ENCODE measurements around the gene PDE4D.

PDE4D gene

DNA sequence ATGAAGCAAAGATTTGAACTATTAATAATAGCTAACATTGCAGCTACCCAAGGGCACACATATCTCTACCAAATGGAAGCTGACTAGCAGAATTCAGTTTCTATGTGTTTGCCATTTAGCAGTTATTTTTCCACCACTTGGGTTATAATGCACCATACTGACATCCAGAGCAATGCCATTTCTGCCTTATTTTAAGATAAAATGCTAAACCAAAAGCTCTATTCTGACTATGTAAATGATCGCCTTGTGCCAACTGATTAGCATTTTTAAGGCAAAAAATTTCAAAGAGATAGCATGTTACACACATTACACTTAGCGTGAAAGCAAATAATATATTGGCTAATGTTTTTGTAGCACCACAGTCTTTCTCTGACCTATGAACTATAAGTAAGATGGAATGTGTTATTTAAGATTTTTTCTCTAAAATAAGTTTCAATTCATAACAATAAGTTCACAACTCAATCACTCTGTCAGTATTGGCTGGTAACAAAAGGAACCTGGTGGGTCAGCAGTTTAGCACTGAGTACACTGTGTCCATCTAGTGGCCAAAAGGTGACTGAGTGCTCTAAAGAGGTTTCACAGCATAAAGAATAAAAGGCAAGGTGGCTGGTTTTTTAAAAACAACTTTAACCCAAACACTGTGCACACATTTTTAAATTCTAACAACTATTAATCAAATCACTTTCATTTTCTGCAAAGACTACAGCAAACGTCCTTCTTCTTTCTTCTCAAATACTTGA lies 443.5 kb downstream of the PDE4D start:
- TF ChIP-seq Cebpa-rat (IDR thresholded peaks at IDR 0.05), result no peak
- H3K27me3 ChIP-seq, result no peaks in the 10 kb centered on the region

DNA sequence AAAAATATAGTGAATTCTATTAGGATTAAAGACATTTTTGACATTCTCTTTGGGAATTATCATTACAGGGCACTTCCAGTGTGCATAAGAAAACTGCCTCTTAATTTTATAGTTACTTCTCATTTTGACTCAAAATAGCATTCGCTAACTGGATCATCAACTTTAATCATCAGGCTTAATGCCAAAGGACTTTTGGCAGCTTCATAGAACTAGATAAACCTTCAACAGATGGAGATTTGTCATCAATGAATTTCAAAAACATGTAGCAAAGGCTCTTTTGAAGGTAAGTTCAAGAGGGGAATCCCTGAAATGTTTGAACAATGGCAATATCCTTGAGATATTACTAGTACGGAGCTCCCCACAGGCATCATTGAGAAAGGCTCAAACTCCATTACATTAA lies 447.2 kb downstream of the PDE4D start:
- Histone ChIP-seq H3K27ac (no peak overlapping the region), H4K20me1 (no peaks in the 10 kb centered on the region), H3K4me3 (no peak overlapping the region), H3K36me3 (no peaks in the 10 kb centered on the region), H3K4me2 (no peak overlapping the region), H3K4me1 (no peaks in the 10 kb centered on the region), H3K27me3 (no peaks in the 10 kb centered on the region), H3K9ac (no peak overlapping the region), H3K9me3 (replicated peaks in 1 of 11) (0 out of 22 replicates have a peak, but pooled peaks cover 0 to 4% (median 0%) of the 10 kb centered on the region in 11 experiments)
- TF ChIP-seq Cebpa-rat (IDR thresholded peaks at IDR 0.05), result no peak

More for the DNA sequence above, 443.5 kb downstream of the PDE4D start:
- H3K9ac ChIP-seq, result no peak overlapping the region
- no peak overlapping the region for H3K27ac ChIP-seq
- H3K4me1 ChIP-seq, result no peaks in the 10 kb centered on the region
- no peak overlapping the region for H3K4me2 ChIP-seq
- no peaks in the 10 kb centered on the region for H3K36me3 ChIP-seq
- H3K9me3 ChIP-seq (replicated peaks in 1 of 11), result 0 out of 22 replicates have a peak, but pooled peaks cover 0 to 4% (median 0%) of the 10 kb centered on the region in 11 experiments
- H3K4me3 ChIP-seq, result no peak overlapping the region
- no peaks in the 10 kb centered on the region for H4K20me1 ChIP-seq

DNA sequence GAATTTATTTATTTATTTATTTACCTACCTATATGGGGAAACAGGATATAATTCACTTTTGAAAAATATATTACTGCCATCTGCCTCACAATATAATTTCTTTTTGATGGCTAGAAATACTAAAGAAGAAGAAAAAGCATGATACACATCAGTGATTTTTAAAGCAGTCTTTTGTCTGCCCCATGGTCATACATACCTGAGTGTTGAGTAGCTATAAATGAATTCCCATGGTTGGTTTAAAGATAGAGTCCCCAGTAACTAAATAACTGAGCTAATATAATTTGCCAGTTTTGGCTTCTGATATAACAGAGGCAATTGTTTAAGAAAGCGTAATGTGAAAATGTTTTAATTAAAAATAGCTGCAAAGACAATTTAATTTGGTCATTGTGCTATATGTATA lies 447.8 kb downstream of the PDE4D start:
- Histone ChIP-seq H3K4me3 (no peak overlapping the region), H3K27me3 (no peaks in the 10 kb centered on the region), H3K9ac (no peak overlapping the region), H3K4me1 (no peaks in the 10 kb centered on the region), H3K27ac (no peak overlapping the region), H3K9me3 (replicated peaks in 1 of 11) (0 out of 22 replicates have a peak, but pooled peaks cover 0 to 4% (median 0%) of the 10 kb centered on the region in 11 experiments), H3K4me2 (no peak overlapping the region), H4K20me1 (no peaks in the 10 kb centered on the region), H3K36me3 (no peaks in the 10 kb centered on the region)
- no peak for TF ChIP-seq Cebpa-rat (IDR thresholded peaks at IDR 0.05)

DNA sequence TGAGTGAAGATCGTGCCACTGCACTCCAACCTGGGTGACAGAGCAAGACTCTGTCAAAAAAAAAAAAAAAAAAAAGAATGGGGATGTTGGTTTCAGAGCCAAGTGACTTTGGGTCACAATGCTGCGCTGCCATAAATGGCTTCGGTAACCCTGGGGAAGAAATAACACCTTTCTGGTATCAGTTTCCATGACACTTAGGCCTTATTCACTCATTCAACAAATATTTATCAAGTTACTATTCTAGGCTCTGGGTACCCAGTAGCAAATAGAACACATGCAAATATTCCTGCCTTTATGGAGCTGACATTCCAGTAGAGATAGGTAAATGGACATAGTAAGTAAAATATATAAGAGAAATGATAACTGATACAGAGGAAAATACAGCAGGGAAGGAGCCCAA lies 454.2 kb downstream of the PDE4D start:
- no peak for TF ChIP-seq Cebpa-rat (IDR thresholded peaks at IDR 0.05)
- H3K9me3 ChIP-seq (replicated peaks in 1 of 11), result no peaks in the 10 kb centered on the region
- no peak overlapping the region for H3K4me3 ChIP-seq
- no peak overlapping the region for H3K4me2 ChIP-seq
- H3K9ac ChIP-seq, result no peak overlapping the region
- no peaks in the 10 kb centered on the region for H3K4me1 ChIP-seq
- H3K27me3 ChIP-seq, result no peaks in the 10 kb centered on the region
- H4K20me1 ChIP-seq, result no peaks in the 10 kb centered on the region
- H3K27ac ChIP-seq, result no peak overlapping the region
- H3K36me3 ChIP-seq, result no peaks in the 10 kb centered on the region

DNA sequence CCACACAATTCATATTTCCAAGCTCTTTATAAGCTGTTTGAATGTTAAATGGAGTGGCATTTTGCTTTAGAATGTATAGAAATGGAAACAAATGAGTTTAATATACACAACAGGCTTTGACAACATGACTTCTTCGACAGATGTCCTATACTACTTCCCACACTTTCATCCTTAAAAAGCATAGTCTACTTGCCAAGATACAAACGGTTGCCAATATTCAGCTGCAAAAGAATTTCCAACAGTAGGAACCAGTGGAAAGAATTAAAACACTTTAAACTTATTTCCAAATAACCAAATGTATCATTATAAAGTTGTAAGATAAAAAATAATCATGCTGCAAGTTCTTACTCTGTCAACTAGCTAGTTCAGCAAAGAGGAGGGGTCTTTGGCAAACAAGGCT lies 456.4 kb downstream of the PDE4D start:
- Histone ChIP-seq H3K4me1 (no peaks in the 10 kb centered on the region), H3K4me2 (no peak overlapping the region), H3K9me3 (replicated peaks in 1 of 11) (no peaks in the 10 kb centered on the region), H3K4me3 (no peak overlapping the region), H3K27me3 (no peaks in the 10 kb centered on the region), H4K20me1 (no peaks in the 10 kb centered on the region), H3K27ac (no peak overlapping the region), H3K36me3 (no peaks in the 10 kb centered on the region), H3K9ac (no peak overlapping the region)
- no peak for TF ChIP-seq Cebpa-rat (IDR thresholded peaks at IDR 0.05)

DNA sequence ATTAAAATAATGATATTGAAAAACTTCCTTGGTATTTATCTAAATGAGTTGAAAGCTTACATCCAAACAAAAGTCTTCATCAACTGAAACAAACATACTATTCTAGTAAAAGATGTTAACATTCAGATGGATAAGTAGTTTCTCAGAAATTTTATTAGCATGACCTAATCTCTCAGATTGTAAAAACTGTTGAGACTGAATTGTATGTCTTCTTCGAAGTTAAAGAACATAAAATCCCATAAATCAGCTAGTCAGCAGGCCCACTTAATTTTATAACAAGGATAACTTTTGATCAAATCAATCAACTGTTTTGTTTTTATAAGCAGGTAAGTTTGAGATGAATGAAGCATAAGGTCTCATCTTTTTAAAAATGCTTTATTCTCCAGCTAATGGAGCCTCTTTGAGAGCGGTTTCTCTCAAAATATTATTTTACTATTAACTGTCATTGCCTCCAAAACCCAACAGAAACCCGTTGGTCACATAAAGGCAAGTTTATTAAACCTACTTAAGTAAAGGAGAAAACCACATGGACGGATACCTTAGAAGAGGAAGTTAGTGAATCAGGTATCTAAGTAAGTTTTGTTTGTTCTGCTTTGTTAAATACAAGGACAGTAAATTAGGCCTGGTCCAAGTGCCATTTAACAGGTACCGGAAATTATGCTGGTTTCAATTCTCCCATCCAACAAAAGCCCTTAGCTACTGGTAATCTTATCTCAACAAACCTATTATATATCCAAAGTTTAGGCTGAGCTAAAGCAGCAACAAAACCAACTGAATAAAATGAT lies 457.0 kb downstream of the PDE4D start:
- H3K4me3 ChIP-seq, result no peak overlapping the region
- H4K20me1 ChIP-seq, result no peaks in the 10 kb centered on the region
- no peak overlapping the region for H3K4me2 ChIP-seq
- no peaks in the 10 kb centered on the region for H3K9me3 ChIP-seq (replicated peaks in 1 of 11)
- H3K4me1 ChIP-seq, result no peaks in the 10 kb centered on the region
- no peak for TF ChIP-seq Cebpa-rat (IDR thresholded peaks at IDR 0.05)
- H3K9ac ChIP-seq, result no peak overlapping the region
- H3K27ac ChIP-seq, result no peak overlapping the region
- H3K27me3 ChIP-seq, result no peaks in the 10 kb centered on the region
- H3K36me3 ChIP-seq, result no peaks in the 10 kb centered on the region

DNA sequence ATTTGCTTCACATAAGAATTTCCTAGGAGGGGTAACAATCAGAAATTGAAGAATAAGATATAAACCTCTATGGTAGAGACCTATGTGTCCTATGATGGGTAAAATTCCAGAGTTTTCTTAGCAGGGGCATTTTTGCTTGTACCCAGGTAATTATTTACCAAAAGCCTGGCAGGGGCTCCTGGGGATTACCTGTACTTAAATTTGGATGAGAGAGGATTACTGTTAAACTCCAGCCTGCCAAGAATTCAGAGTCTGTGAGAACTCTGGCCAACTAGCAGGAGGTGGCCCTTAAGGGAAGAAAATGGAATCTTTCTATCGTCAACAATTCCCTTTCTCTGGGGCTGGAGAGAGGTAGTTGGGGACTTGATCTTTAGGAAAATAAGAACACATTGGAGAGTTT lies 460.4 kb downstream of the PDE4D start:
- TF ChIP-seq Cebpa-rat (IDR thresholded peaks at IDR 0.05), result no peak
- Histone ChIP-seq H3K27me3 (no peaks in the 10 kb centered on the region), H3K4me3 (no peak overlapping the region), H3K9ac (no peak overlapping the region), H3K4me1 (no peaks in the 10 kb centered on the region), H3K4me2 (no peak overlapping the region), H3K36me3 (no peaks in the 10 kb centered on the region), H3K27ac (no peak overlapping the region), H3K9me3 (replicated peaks in 1 of 11) (no peaks in the 10 kb centered on the region), H4K20me1 (no peaks in the 10 kb centered on the region)

DNA sequence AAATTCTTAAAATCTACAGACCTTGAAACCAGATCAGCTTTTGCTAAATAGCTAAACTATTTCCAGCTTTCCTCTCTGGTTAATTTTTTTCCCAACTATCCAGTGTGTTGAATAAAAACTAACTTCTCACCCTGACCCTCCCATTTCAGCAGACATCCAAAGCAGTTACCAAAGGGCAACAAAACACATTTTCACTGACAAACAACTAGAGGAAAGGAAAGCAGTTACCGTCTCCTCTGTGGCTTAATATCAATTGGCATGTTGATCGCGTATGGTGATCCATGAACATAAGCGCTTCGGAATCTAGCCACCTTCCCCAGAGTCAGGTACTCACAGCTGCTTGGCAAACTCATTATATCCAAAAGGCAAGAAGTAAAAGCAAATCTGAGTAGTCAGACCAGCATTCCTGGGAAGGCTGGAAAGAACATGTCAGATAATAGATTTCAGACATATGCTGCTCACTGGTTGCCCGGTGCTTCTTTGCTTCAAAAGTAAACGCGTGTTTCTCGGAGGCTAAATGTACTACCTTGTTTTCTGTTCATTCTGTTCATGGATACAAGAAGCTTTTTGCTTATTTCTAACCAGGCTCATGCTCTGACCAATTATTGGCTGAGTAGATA lies 463.4 kb downstream of the PDE4D start:
- Histone ChIP-seq H3K4me2 (no peak overlapping the region), H3K4me3 (no peak overlapping the region), H3K27ac (no peak overlapping the region), H3K27me3 (no peaks in the 10 kb centered on the region), H3K9ac (no peak overlapping the region), H3K4me1 (no peaks in the 10 kb centered on the region), H3K9me3 (replicated peaks in 1 of 11) (no peaks in the 10 kb centered on the region), H4K20me1 (no peaks in the 10 kb centered on the region), H3K36me3 (no peaks in the 10 kb centered on the region)
- no peak for TF ChIP-seq Cebpa-rat (IDR thresholded peaks at IDR 0.05)

DNA sequence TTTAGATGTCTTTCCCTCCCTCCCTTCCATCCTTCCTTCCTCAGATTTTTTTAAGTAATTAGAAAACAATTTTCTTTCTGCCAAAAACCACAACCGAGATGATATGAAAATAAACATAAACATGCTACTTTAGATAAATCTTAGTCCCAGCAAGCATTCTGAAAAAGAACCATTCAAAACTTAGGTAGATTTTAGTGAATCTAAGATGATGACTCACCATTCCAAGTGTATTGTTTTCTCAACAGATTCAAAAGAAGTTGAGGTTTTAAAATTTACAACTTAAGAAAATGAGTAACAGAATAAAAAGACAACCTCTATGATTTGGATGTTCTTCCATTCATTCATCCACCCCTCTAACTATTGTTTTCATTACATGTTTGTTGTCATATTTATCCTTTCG lies 465.1 kb downstream of the PDE4D start:
- Histone ChIP-seq H3K36me3 (no peaks in the 10 kb centered on the region), H3K4me3 (no peak overlapping the region), H3K9ac (no peak overlapping the region), H3K27ac (no peak overlapping the region), H3K4me1 (no peaks in the 10 kb centered on the region), H3K27me3 (no peaks in the 10 kb centered on the region), H3K9me3 (replicated peaks in 1 of 11) (no peaks in the 10 kb centered on the region), H3K4me2 (no peak overlapping the region), H4K20me1 (no peaks in the 10 kb centered on the region)
- no peak for TF ChIP-seq Cebpa-rat (IDR thresholded peaks at IDR 0.05)

Data from BLaER1 treated with 17β-estradiol and CSF1 and Interleukin-3, amounts not matched to agents 10 nM and 100 nM (cell line).